ENCODE results near the gene TTC39A.
"Not testable (repeated sequence)": the region's sequence is repeated elsewhere in the genome, so short reads cannot be mapped to it uniquely, and the experiment has no call there.

Gene TTC39A

DNA sequence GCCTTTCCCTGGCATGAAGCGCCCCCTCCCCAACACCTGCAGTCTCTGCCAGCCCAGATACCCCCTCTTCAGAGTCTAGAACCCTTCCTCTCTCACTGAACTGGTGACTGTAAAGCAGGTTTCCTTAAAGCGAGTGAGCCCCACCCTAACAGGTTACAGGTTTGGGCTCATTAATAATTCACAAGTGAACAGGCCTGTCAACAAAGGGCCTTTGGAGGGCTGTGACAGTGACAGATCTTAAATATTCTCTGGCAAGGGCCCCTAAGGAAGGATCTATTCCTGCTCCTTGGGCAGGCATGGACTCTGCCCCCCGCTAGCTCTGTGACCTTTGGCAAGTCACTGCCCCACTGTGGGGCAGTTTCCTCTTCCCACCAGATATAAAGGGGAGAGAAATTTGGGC lies 5.6 kb upstream of the TTC39A start:
- no peak for DNase-seq

DNA sequence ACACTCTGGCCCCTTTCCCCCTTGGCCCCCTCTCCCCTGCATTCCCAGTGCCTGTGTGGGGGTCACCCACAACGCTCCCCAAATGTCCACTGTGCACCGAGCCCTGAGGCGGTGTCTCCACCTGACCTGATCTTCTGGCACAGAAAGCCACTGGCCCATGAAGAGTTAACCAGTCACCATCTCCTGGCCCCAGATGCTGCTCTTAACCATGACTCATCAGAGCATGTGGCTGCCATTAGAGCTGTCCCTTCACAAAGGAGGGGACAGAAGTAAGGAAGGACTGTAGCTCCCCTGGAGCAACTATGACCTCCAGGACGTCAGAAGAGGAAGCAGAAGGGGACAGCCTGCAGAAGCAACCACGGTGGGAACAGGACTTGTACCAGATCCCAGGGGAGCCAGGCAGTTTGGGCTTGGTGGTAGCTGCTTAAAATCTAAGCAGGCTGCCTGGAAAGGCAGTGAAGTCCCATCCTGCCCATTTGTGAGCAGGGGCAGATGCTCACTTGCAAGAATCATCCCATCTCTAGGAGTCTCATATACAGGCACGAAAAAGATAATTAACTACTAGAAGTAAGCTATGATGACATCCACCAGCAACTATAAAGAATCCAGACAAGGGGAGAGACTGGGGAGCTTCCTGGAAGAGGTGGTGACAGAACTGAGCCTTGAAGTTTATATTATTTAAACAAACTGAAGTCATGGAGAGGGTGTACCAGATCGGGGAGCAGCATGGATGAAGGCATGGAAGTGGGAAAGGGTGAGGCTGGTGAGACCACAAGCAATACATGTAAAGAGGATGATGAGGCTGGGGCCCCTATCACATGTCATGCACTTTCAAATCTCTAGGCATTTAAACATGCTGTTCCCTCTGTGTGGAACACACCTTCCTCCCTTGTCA lies 1.1 kb upstream of the TTC39A start:
- DNase-seq = no peak

DNA sequence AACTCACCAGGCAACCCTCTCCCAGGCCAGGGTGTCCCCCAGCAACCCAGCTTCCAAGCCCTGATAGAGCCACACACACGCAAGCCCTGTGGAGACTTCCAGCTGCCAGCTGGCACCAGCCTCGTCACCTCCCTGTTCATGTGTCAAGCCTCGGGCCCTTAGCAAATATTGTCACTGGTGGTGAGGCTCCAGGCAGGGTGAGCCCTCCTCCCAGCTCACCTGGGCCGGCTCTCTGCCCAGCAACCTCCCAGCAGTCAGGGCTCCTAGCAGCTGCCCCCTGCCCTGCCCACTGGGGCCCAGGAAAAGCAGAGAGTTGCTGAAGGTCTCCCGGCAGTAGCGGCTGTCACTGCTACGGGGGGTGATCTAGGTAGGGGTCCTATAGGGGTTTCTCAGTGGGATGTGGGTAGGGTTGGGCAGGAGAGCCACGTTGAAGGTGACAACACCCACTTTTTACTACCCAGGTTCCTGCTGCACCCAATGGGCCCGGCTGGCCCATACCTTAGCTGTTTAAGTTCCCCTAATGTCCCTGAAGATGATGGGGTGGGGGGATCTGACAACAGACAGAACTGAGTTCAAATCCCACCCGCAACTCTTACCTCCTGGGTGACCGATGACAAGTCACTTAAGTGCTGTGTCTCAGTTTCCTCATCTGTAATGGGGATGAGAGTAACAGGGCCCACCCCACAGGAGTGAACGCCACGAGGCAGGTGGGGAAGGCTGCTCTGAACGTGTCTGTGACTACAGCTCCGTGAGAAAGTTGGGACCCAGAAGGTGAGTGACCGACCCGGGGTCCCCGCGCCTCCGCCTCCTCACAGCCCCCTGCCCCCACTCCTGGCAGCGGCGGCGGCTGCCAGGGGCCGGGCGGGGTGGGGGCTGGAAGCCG lies 678 bp downstream of the TTC39A start:
- peak; percentile 28 for DNase-seq

DNA sequence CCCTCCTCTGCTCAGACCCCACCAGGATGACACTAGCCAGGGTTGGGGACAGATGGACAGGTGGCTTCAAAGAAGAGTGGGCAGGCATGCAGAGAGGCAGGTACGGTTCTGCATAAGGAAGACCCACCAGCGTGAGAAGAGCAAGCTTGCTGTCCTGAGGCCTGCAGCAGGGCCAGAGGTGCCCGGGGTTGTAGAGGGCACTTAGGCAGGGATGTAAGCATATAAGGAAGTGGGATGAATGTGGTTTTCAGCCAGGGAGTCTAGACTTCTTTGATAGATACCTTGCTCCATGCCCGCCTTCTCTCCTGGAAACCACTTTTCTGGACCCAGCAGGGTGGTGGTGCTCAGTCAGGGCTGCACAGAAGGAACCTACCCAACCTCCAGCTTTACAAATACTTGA lies 1.4 kb downstream of the TTC39A start:
- no peak for DNase-seq

GRCh38 chr1:51328279-51328678 lies 2.1 kb downstream of the TTC39A start:
- no peak for DNase-seq

DNA sequence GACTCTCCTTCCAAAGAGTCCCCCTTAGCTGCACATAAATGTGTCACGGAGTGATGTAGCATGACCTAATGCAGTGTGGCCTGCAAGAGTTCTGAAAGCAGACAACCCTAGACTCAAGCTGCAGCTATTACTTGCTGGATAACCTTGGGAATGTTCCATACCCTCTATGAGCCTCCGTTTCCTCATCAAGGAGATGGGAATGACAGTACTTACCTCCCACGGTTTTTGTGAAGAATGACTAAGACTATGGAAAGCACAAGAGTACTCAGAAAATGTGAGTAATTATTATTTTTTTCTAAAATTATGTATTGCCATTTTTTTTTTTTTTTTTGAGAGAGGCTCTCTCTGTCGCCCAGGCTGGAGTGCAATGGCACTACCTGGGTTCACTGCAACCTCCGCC lies 3.0 kb downstream of the TTC39A start:
- DNase-seq = no peak

DNA sequence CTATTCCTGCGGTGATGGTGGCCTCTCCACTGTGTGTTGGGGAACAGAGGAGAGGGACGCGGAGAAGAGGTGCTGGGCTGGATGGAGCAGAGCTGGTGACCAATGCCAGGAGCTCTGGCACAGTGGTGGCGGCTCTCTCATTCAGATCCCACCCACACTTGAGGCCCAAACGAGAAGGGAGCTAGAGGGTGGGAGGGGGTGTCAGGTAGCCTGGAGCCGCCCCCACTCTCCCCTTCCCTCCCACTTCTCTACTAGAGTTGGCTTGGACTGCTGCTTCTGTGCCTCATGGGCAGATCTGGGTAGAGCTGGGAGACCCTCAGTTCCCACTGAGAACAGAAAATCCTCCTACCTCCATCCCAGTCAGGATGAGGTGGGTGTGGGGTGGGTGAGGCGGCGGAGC lies 3.5 kb downstream of the TTC39A start:
- no peak for DNase-seq

DNA sequence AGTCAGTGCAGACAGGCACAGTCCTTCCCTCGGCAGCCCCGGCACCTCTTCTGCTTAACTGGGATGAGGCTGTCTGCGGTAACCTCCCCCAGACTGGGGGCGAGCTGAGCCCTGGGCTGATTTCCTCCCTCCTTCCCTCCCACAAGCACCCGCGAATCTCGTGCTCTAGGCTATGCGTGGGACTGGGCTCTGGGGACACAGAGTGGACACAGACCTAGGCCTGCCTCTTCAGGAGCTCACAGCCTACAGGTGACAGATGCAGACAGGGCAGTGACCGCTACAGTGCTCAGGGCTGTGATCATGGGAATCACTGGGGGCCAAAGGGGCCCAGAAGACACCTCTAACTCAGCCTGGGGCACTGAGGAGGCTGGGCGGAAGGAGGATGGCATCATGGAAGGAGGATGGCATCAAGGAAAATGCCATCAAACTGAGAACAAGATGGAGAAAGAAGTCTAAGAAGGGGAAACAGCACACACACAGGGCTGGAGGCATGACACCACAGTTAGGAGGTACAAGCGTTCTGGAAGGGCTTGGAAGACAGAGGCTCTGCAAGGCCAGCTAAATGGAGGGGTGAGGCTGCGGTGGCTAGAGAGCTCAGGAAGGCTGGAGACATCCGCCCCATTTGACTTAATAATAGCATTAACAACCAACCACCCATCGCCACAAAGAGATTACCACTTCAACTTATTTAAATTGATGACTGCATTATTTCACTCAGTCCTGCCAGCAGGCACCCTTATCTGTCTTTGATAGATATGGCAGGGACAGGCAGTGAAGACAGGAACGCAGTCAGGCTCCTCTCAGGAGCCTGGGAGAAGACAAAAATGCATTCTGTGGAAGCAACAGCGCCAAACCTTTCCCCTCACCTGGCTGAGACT lies 4.2 kb downstream of the TTC39A start:
- no peak for DNase-seq

- DNase-seq = no peak
Observed at GRCh38 chr1:51325391-51325790, 5.0 kb downstream of the TTC39A start.

DNA sequence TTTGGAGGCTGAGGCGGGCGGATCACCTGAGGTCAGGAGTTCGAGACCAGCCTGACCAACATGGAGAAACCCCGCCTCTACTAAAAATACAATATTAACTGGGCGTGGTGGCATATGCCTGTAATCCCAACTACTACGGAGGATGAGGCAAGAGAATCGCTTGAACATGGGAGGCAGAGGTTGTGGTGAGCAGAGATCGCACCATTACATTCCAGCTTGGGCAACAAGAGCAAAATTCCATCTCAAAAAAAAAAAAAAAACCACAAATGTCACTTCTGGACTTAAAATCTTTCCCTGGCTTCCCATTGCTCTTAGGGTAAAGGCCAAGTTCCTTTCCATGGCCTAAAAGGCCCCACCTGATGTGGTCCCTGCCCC lies 5.4 kb downstream of the TTC39A start:
- not testable (repeated sequence) for DNase-seq

DNA sequence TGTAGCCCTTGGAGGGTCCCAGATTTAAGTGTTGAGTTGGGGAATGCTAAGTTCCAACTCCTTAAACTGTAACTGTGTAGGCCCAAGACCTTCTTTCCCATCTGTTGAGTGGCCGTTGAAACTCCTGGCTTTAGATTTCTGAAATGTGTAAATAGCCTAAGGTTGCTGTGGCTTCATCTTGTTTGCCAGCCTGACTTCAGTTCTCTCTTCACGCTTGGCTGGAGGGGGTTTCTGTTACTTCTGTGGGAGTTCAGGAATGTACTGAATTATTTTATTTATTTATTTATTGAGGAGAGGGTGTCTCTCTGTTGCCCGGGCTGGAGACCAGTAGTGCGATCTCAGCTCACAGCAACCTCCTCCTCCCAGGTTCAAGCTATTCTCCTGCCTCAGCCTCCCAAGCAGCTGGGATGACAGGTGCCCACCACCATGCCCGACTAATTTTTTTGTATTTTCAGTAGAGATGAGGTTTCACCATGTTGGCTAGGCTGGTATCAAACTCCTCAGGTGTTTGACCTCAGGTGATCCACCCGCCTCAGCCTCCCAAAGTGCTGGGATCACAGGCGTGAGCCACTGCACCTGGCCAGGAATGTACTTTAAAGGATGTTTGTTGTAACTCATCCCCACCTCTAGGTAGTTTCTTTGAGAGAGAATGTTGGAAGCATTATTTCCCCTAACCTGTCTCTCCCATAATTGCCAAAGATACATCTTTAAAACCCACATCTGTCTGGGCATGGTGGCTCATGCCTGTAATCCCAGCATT lies 5.9 kb downstream of the TTC39A start:
- DNase-seq = no peak

- DNase-seq = no peak
Observed at GRCh38 chr1:51323778-51324177, 6.6 kb downstream of the TTC39A start.

GRCh38 chr1:51322417-51323101 lies 7.8 kb downstream of the TTC39A start:
- DNase-seq = no peak

- DNase-seq = no peak
Observed at GRCh38 chr1:51321924-51322280, 8.5 kb downstream of the TTC39A start.

- DNase-seq = no peak
Observed at GRCh38 chr1:51320967-51321923, 9.1 kb downstream of the TTC39A start.

GRCh38 chr1:51317798-51318197 lies 12.6 kb downstream of the TTC39A start:
- DNase-seq = no peak

- no peak for DNase-seq
Observed at GRCh38 chr1:51316846-51317120, 13.6 kb downstream of the TTC39A start.

DNA sequence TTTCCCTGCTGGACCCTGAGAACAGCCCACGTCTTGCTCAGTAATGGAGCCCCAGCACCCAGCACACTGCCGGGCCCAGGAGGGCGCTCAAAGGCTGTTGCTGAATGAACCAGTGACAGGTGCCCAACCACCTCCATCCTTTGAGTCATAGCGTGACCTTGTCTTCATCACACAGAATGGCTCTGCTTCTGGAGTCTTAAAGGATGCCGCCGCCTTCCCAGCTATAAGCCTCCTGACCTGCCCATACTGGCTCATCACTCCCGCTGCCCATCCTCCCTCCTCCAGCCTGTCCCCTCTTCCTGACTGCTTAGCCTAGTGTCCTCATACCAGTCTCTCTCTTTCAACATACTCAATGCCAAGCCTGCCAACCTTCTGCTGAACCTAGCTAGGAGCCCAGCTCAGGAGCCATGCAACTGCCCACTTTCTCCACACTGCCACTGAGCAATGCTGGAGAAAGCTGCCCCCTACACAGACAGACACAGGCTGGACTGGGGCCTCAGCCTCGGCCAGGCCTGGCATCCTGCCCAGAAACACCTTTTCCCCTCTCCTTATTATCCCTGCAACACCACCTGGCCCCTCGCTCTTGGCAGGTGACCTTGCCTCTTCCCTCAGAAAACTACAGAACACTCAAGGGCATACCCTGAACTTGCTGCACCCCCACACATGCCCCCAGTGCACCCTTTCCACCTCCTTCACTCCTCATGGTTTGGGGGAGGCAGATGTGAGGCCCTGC lies 14.1 kb downstream of the TTC39A start:
- DNase-seq = no peak

- no peak for DNase-seq
Observed at GRCh38 chr1:51314974-51315373, 15.4 kb downstream of the TTC39A start.

Measured in NCI-H2107 (cell line).